SKM-1 (cell line): Measurements from ENCODE around the gene FIS1.
"Not testable (repeated sequence)": the region's sequence is repeated elsewhere in the genome, so short reads cannot be mapped to it uniquely, and the experiment has no call there.

Source experiments
- DNase-seq: peaks from one replicate; lab custom pipeline; 2025; ENCODE audit not compliant: unreplicated experiment; lab: John Stamatoyannopoulos, UW

FIS1 gene

DNA sequence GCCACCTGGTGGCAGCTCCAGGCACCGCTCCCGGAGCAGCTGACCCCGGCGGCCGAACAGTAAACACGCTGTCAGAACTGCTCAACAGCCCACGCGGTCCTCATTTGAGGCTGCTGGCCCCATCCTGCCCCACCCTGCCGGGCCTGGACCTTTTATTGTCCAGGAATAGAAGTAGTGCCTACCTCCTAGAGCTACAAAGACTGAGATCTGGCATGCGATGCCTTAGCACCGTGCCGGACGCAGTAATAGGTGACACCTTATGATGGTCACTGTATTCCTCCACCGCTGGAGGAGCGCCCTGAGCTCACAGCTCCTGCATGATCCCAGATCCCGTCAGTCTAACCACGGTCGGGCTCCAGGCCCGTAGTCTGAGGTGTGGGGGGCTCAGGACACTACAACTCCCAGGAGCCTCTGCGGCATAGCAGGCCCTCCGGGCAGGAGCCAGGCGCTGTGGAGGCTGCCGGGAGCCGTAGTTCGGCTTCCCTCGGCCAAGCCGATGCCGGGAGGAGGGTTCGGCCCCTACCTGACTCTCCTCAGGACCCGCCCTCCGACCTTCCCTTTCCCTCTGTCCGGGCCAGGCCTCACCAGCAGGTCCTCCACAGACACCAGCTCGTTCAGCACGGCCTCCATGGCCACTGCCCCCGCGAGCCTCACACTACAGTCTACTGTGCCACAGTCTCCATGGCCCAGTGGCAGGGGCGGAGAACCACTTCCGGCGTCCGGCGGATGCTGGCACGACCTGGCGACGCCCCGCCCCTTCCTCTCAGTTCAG lies at the start of gene FIS1:
TSS of gene FIS1 (minus strand) at position 707 of the 772 bp plus-strand sequence. CDS start at position 630, 77 bp downstream.
- DNase-seq, result peak; percentile 88

GRCh38 chr7:101294039-101294831 lies 49.4 kb upstream of the FIS1 start:
- DNase-seq, result no peak

- not testable (repeated sequence) for DNase-seq
Observed at GRCh38 chr7:101293069-101294021, 48.5 kb upstream of the FIS1 start.

- DNase-seq, result not testable (repeated sequence)
Observed at GRCh38 chr7:101292566-101292965, 47.7 kb upstream of the FIS1 start.

- peak; percentile 8 for DNase-seq
Observed at GRCh38 chr7:101290186-101291037, 45.5 kb upstream of the FIS1 start.

DNA sequence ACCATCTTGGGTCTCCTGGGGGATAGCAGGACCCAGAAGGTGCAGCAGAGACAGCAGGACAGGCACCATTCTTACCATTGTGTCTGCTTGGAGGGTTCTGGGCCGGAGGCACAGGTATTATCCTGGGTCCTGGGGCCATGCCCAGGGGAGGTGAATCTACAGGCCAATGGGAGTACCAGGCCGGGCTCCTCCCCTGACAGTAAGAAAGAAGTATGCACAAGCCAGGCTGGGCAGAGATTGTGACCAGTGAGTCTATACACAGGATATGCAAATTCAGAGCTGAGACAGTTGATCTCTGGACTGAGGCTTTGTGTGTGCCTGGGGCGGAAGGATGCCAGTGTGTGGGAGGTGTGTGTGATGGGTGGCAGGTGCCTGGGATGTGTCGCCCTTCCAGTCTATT lies 44.8 kb upstream of the FIS1 start:
- not testable (repeated sequence) for DNase-seq

GRCh38 chr7:101288439-101288838 lies 43.6 kb upstream of the FIS1 start:
- no peak for DNase-seq

- DNase-seq, result peak; percentile 32
Observed at GRCh38 chr7:101287032-101287431, 42.2 kb upstream of the FIS1 start.

- not testable (repeated sequence) for DNase-seq
Observed at GRCh38 chr7:101285880-101286279, 41.0 kb upstream of the FIS1 start.

- no peak for DNase-seq
Observed at GRCh38 chr7:101285171-101285570, 40.3 kb upstream of the FIS1 start.

DNA sequence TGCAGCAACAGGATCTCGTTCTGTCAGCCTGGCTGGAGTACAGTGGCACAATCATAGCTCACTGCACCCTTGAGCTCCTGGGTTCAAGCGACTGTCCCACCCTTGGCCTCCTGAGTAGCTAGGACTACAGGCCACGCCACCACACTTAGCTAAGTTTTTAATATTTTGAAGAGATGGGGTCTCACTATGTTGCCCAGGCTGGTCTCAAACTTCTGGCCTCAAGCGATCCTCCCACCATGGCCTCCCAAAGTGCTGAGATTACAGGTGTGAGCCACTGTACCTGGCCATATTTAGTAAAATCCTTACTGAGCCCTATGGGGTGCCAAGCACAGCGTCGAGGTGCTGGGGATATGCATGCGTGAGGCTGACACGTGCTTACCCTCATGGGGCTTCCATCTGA lies 36.0 kb upstream of the FIS1 start:
- DNase-seq, result not testable (repeated sequence)

DNA sequence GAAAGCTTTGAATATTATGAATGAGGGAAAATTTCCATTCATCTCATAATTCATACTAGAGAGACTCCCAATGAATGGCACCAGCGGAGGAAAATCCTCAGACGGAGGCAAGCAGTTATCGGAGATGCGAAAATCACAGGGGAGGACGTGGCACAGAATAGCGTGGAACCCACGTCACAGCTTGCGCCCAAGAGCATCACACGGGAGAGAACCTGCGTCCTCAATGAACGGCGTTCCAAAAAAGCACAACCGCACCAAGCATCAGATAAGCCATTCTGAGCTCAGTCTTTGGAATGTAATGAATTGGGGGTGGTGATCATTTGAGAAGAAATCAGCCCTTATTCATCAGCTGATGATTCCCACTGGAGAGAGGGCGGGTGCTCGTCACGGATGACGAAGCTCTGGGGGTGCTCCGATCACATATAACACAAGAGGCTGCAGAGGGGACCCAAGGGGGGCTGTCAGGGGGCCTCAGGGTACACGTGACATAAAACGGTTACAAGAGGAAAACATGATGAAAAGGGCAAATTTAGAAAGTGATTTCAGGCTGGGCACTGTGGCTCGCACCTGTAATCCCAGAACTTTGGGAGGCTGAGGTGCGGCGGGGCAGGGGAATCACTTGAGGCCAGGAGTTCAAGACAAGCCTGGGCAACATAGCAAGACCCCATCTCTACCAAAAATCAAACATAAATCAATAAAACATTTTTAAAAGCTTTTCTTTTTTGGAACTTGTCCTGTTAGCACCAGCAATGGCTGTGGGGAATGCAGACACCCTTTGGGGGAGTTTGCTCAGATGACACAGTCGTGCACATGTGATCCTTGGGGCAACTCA lies 33.8 kb upstream of the FIS1 start:
- no peak for DNase-seq

DNA sequence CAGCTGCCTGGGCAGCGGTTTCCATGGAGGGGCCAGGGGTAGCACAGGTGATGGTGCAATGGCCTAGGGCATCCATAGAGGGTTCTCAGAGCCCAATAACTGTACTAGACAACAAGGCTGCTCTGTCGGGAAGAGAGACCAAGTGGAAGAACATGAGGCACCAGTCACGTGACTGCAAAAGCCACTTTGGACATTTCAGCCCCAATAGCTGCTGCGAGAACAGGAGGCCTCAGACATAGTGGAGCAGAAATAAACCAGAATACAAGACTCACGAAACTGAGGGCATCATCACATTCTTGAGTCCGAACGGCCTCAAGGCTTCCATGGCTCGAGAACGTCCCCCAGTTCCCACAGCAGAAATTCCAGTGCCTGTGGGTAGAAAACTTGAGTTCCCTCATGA lies 32.3 kb upstream of the FIS1 start:
- no peak for DNase-seq

DNA sequence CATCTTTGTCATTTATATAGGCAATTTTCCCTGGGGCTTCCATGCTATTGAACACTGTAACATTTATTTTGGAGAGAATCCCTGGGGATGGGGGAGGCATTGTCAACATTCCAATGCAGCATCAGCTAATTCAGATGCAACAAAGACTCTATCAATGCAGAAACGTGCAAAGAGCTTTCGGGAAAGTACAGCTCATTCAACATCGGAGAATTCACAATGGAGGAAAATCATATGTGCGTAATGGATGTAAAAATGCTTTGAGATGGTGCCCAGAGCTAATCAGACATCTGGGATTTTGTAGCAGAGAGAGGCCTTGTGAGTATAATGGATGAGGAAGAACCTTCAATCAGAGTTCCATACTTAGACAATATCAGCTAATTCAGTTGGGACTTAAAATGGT lies 28.3 kb upstream of the FIS1 start:
- no peak for DNase-seq

DNA sequence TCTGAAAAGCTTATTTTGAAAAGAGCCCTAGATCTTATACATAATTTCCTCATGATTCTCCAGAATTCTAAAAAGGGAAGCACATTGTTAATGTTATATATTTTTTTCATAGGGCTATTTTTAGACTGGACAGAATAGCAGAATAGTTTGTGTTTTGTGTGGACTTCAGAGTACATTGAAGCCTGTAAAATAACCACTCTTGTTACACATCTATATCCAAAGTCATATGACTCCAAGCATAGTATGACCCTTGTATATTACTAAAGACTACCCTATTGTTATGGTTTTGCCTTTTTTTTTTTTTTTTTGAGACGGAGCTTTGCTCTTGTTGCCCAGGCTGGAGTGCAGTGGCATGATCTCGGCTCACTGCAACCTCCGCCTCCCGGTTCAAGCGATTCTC lies 26.1 kb upstream of the FIS1 start:
- no peak for DNase-seq

- DNase-seq, result no peak
Observed at GRCh38 chr7:101269664-101270063, 24.8 kb upstream of the FIS1 start.

DNA sequence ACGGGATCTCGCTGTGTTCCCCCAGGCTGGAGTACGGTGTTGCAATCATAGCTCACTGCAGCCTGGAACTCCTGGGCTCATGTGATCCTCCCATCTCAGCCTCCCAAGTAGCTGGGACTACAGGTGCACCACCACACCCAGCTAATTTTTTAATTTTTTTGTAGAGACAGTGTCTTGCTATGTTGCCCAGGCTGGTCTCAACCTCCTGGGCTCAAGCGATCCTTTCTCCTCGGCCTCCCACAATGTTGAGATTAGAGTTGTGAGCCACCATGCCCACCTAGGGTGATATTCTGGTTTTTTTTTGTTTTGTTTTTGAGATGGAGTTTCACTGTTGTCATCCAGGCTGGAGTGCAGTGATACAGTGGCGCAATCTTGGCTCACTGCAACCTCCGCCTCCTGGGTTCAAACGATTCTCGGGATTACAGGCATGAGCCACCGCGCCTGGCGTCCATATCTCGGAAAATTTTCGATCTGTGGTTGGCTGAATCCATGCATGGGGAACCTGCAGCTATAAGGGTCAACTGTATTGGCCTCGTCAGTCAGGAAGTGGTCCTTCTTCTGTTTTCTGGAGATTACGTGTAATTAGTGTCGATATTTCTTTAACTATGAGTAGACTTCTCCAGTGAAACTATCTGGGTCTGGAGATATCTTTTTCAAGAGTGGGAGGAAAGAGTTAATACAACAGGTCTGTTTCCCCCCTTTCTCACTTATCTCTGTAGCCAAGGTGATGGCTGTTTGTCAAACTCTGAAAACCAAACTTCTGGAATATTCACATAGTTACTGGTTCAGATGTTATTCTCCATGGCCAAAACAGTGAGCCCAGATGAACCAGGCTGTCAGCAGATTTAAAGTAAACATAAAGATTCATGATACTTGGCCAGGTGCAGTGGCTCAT lies 21.0 kb upstream of the FIS1 start:
- no peak for DNase-seq

DNA sequence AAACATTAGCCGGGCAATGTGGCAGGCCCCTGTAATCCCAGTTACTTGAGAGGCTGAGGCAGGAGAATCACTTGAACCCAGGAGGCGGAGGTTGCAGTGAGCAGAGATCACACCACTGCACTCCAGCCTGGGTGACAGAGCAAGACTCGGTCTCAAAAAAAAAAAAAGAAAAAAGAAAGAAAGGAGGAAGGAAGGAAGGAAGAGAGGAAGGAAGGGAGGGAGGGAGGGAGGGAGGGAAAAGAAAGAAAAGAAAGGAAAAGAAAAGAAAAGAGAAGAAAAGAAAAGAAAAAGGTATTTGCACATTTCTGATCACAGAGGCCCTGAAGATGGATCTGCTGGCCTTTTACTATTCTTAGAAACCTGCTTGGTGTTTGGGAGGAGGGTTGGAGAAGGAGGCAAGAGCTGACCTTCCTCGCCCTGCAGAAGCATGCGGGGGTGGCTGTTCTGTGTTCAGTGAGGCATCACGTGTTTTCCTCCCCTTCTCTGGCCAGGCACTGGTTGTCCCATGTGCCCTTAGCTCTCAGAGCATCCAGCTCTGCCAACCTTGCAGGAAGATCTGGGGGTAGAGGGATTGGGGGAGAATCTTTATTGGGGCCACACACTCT lies 19.3 kb upstream of the FIS1 start:
- DNase-seq, result not testable (repeated sequence)
